GM18498 (cell line): ENCODE results near the gene C22orf23.

Experiments used
- ATAC-seq: cut with Tn5 transposase; IDR thresholded peaks from one replicate; pipeline ENCODE4 v1.9.1; 2021; ENCODE audit warnings: mild to moderate bottlenecking, moderate library complexity; ENCODE audit not compliant: unreplicated experiment

Gene C22orf23

GRCh38 chr22:37926771-37927636, 26.4 kb downstream of the C22orf23 start:
- ATAC-seq: no peak

- no peak for ATAC-seq
Observed at GRCh38 chr22:37926358-37926757, 27.0 kb downstream of the C22orf23 start.

DNA sequence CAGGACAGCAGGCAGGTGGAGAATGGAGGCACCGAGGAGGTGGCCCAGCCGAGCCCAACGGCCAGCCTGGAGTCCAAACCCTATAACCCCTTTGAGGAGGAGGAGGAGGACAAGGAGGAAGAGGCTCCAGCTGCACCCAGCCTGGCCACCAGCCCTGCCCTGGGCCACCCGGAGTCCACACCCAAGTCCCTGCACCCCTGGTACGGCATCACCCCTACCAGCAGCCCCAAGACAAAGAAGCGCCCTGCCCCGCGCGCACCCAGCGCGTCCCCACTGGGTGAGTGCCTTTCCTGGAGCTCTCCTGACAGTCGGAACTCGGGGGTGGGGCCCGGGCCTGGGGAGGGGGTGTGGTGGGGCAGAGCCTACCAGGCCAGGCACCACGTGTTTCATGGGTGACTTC, 27.6 kb downstream of the C22orf23 start:
- ATAC-seq: no peak

GRCh38 chr22:37925330-37925729, 28.1 kb downstream of the C22orf23 start:
- ATAC-seq: no peak

DNA sequence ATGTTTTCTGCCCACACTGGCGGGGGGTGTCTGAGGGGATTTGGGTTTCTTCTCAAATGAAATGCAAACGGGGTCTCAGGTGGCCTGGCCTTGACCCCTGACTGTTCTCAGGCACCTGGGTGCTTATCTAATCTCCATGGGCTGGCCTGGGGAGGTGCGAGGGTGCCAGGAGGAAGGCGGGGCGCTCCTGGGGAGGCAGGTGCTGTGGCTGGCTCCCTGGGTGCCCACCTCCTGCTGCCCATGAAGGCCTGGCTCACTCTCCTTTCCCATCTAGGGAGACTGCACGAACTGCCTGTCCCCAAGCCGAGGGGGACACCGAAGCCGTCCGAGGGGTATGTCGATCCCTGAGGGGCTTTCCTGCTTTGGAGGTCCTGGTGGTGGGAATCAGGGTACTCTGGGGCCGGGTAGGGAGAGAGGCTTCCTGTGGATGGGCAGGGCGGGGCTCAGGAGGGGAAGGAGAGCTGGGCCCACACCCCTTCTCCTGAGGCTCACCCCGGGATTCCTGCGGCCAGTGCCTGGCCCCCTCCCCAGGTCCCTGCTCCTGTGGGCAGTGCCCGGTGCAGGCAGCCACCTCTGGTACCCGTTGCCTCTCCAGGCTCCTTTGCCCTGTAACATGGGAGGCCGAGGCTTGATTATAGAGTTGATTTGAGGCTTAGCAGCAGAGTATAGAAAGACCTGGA, 28.9 kb downstream of the C22orf23 start:
- ATAC-seq: no peak

GRCh38 chr22:37923927-37924326, 29.5 kb downstream of the C22orf23 start:
- ATAC-seq: no peak

- ATAC-seq: no peak
Observed at GRCh38 chr22:37922191-37922590, 31.2 kb downstream of the C22orf23 start.

GRCh38 chr22:37920126-37920525, 33.3 kb downstream of the C22orf23 start:
- ATAC-seq: no peak

DNA sequence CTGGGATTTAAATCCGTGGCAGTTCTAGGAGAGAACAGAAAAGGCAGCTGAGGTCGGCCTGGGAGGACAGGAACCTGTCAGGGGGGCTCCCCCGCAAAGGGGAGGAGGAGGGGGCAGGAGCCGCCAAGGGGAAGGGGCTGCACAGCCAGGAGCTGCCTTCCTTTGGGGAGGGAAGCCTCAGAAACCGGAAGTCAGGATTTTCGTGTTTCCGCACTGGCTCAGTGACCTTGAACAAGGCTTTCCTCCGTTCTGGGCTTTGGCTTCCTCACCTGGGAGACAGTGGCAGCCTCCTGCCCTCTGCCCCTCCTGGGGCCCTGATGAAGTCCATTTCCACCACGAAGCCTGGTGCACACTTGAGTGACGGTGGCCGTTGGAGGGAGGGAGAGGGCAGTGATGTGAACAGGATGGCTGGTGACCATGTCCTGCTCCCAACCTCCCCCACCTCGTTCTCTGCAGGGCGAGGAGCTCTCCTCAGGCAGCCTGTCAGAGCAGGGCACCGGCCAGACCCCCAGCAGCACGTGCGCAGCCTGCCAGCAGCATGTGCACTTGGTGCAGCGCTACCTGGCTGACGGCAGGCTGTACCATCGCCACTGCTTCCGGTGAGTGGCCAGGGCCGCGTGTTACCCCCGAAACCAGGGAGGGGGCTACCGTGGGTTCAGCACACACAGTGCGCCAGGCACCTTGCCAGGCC, 34.7 kb downstream of the C22orf23 start:
- ATAC-seq: no peak

GRCh38 chr22:37917874-37918548, 35.4 kb downstream of the C22orf23 start:
- no peak for ATAC-seq

- no peak for ATAC-seq
Observed at GRCh38 chr22:37916311-37916710, 37.1 kb downstream of the C22orf23 start.

DNA sequence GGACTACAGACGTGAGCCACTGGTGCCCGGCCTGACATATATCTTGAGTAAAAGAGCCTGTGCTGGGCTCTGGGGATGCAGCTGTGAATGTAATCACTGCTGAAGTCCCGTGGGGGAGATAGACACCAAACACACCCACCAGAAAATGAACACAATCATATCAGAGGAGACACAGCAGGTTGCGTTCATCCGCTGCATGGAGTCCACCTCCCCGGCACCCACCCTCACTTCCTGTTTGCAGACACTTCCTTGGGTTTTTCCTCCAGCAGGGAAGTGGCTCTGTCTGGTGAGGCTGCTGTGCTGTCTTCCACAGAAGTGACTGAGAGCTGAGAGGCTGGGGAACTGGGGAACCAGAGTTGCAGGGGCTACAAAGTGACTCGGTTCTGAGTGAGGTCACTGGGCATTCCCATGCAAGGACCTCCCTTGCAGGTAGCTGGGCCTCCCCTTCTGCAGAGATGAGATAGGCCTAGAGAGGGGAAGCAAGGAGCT, 40.1 kb downstream of the C22orf23 start:
- ATAC-seq: no peak

GRCh38 chr22:37912171-37912570, 41.2 kb downstream of the C22orf23 start:
- no peak for ATAC-seq

DNA sequence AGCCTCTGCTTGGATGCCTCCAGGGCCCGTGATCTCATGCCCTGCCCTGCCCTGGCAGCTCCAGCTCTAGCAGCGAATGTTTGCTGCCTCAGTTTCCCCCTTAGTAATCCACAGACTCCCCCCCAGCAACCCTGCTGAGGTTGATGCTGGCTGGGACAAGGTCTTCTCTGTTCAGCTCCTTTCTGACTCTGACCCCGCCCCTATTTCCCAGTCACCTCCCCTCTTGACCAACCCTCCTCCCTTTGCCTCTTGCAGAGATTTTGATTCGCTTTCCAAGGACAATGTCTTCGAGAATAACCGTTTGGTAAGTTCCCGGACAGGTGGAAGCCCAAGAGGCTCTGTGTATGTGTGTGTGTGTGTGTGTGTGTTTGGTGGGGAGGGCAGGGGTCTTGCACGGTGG, 41.7 kb downstream of the C22orf23 start:
- no peak for ATAC-seq

GRCh38 chr22:37910890-37911672, 42.3 kb downstream of the C22orf23 start:
- no peak for ATAC-seq

- no peak for ATAC-seq
Observed at GRCh38 chr22:37909766-37910165, 43.6 kb downstream of the C22orf23 start.

DNA sequence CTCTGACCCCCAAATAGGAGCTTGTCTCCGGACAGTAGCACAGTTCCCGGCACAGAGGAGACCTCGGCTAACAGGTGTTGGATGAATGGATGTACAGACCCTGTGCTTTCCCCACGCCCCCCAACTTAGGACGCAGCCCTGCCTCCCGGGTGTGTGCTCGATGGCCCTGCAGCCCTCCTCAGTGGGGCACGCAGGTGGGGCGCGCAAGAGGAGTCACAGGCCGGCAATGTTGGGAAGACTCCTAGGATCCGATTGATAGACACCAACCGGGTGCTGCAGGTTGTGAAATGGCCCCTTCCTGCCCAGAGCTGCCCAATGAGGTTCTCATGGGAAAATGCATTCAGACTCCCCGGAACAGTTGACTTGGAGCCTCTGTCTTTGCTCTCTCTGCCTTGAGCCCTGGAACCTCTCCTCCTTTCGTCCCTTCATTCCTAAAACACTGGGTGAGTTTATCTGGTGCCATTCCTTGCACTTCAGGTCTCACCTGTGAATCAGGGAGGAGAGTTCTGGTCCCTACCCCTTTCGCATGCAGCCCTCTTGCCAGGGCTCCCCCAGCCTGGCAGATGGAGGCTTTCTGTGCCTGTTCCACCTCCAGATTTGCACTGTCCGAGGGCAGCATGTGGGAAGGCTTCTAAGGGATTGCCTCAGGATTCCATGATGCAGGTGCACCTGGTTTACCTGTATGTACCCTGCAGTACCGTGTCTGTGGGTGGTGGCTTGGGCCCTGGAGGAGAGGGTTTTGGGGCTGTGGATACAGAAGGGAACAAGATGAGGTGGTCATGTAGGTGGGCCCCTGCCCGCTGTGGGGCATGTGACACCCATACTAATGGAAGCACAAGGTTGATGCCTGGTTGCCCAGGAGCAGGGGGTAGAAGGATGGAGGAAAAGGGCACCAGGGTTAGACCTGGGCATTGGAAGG, 46.1 kb downstream of the C22orf23 start:
- ATAC-seq: no peak

- peak; percentile 36 for ATAC-seq
Observed at GRCh38 chr22:37906364-37907008, 46.9 kb downstream of the C22orf23 start.
